Heart right ventricle (tissue), 16 donors: ENCODE data around the gene APCDD1. TPM values are rescaled to one million over a fixed set of nuclear protein-coding genes. Genes with fewer than 3 reads are reported as not detected.

ENCODE experiments used
- ATAC-seq, 8 donors: fragments of 200-7000 bp; cut with Tn5 transposase; one replicate each; pipeline ENCODE4 v1.9.1; 2020; ENCODE audit warnings: mild to moderate bottlenecking in 8 of 8, moderate library complexity in 8 of 8, moderate number of reproducible peaks in 1 of 8
- DNase-seq, 2 donors: peaks; one replicate each; pipeline ENCODE4 v3.0.0-alpha.2; 2020
- H3K27ac ChIP-seq, 10 donors: fragments of 200-600 bp; sonication (generic) in 2 of 10; one replicate each; pipeline versions ENCODE4 v1.5.0 to v1.8.0; 2020 to 2022; ENCODE audit warnings: mild to moderate bottlenecking in 3 of 10
- H3K27me3 ChIP-seq, 7 donors: fragments of 200-600 bp; one replicate each; pipeline ENCODE4 v1.8.0; 2021 to 2022; ENCODE audit warnings: mild to moderate bottlenecking in 2 of 7
- H3K36me3 ChIP-seq, 9 donors: fragments of 200-600 bp; sonication (generic) in 1 of 9; one replicate each; pipeline versions ENCODE4 v1.5.0 to v1.8.0; 2020 to 2022; ENCODE audit warnings: mild to moderate bottlenecking in 2 of 9
- H3K4me1 ChIP-seq, 9 donors: fragments of 200-600 bp; sonication (generic) in 1 of 9; one replicate each; pipeline versions ENCODE4 v1.5.0 to v1.8.0; 2020 to 2022; ENCODE audit warnings: mild to moderate bottlenecking in 4 of 9
- H3K4me3 ChIP-seq, 10 donors: fragments of 200-600 bp; sonication (generic) in 2 of 10; one replicate each; pipeline versions ENCODE4 v1.5.0 to v1.8.0; 2020 to 2022; ENCODE audit warnings: mild to moderate bottlenecking in 7 of 10, moderate library complexity in 2 of 10
- H3K9me3 ChIP-seq, 11 donors: fragments of 200-600 bp in 10 of 11; sonication (generic) in 2 of 11; one replicate each; pipeline versions ENCODE4 v1.5.0 to v1.8.0; 2013 to 2022; ENCODE audit warnings: mild to moderate bottlenecking in 2 of 11, control low read depth in 1 of 11, moderate library complexity in 1 of 11
- WGBS, 2 donors: extraction: QIAGEN DNeasy Blood & Tissue Kit; methylation state at CpG; one replicate each; pipeline ENCODE4 v1.1.7; 2013; ENCODE audit warnings: inconsistent platforms in 1 of 2; 5-methylcytosine and 5-hydroxymethylcytosine counted together
- intact Hi-C, 10 donors: fragments of 100-400 bp; cut with DNase I; formaldehyde crosslinking; loops; one replicate each; pipeline versions ENCODE4 v1.11.1 to v1.14.2; 2022
- polyA plus RNA-seq, 2 donors: library from polyadenylated mRNA; stranded (reverse); fragments of 200-250 nt; gene quantifications; one replicate each; pipeline ENCODE4 v1.2.3, GENCODE V29; 2013
- total RNA-seq, 10 donors: library from RNA; stranded (reverse); fragmentation: NEBNext Ultra II Directional in 3 of 10; extraction: Animal tissue kit (Norgen Biotek cat#: 25700) in 3 of 10; gene quantifications; one replicate each; pipeline versions ENCODE4 v1.2.1 to v1.2.4, GENCODE V29; 2021 to 2023
- TF ChIP-seq, protein P1 (sequence below), 9 donors: fragments of 200-600 bp; sonication (generic) in 2 of 9; IDR thresholded peaks; one replicate each; pipeline versions ENCODE4 v1.5.0 to v1.8.0; 2021 to 2022; ENCODE audit warnings: antibody characterized with exemption in 9 of 9, mild to moderate bottlenecking in 5 of 9, moderate library complexity in 1 of 9
- donor health status: Arrhythmogenic right ventricular cardiomyopathy.
- donor health status: ischemic (EF 13 %, LVEDD 7.1; RV severe dilation, severe dysfunction).
- donor health status: healthy with polysubstance abuse.
- donor health status: DM: no; HTN: yes; CAD: no.
- donor health status: DM: no; HTN: no; CAD: no.
- donor health status: ischemic (EF 25% LVEDD 6.9; RV normal size, moderate dysfunction).
- donor health status: ischemic (EF 25% LVEDD 5.7; RV mildly dilated, moderate dysfunction).
- donor health status: healthy.
- donor health status: DM: yes; HTN: yes; CAD: no.
- donor health status: Ischemic cardiomyopathy.
- donor health status: ischemic (EF 35%, LVEDD 5.7; RV mildly dilated, moderate dysfunction).
- donor health status: nonischemic (EF 11% LVEDD 7.7; RV severe dilation, severe dysfunction).
- donor health status: DM: yes; HTN: yes; CAD: no.
- donor health status: PGD.
- donor health status: ischemic (EF 29% LVEDD 5.4; RV normal size, mild dysfunction).
- donor health status: nonischemic (EF 23%, LVEDD 6.1; RV moderate dilation, normal function).

APCDD1 gene
- total and polyA plus RNA-seq, 12 donors, result 10.2 to 40.4 (median 18.3) TPM

DNA sequence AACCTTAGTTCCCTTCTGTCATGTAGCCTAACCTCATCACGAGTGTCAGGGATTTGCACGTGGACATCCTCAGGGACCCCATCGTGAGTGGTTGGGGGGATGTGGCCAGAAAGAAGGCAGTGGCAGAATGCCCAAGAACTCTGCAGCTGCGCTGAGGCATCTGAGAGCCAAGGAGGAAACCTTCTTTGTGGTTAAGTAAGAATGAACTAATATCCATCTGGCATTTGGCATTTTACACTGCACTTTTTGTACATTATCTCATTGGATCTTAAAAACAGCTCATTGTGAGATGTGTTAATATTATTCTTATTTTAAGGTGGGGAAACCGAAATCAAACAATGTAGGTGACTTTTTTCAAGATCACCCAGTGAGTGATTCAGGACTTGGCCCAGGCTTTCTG, 32.6 kb upstream of the APCDD1 start:
- Histone ChIP-seq H3K27me3 (no peaks in the 10 kb centered on the region), H3K4me3 (no peak overlapping the region), H3K4me1 (peaks cover 0 to 17% (median 11%) of the 10 kb centered on the region in 9 donors), H3K27ac (no peak overlapping the region), H3K9me3 (peaks cover 0 to 12% (median 0%) of the 10 kb centered on the region in 11 donors), H3K36me3 (no peaks in the 10 kb centered on the region)
- 42 to 60% methylated on average over 5 of the region's 5 CpGs for WGBS, 2 donors
- peak in 5 of 8 donors; percentile 21 to 64 (median 46) for ATAC-seq
- TF ChIP-seq, protein P1, sequence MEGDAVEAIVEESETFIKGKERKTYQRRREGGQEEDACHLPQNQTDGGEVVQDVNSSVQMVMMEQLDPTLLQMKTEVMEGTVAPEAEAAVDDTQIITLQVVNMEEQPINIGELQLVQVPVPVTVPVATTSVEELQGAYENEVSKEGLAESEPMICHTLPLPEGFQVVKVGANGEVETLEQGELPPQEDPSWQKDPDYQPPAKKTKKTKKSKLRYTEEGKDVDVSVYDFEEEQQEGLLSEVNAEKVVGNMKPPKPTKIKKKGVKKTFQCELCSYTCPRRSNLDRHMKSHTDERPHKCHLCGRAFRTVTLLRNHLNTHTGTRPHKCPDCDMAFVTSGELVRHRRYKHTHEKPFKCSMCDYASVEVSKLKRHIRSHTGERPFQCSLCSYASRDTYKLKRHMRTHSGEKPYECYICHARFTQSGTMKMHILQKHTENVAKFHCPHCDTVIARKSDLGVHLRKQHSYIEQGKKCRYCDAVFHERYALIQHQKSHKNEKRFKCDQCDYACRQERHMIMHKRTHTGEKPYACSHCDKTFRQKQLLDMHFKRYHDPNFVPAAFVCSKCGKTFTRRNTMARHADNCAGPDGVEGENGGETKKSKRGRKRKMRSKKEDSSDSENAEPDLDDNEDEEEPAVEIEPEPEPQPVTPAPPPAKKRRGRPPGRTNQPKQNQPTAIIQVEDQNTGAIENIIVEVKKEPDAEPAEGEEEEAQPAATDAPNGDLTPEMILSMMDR (IDR thresholded peaks at IDR 0.05), result no peak
- intact Hi-C loops, result no loop called here
- no peak for DNase-seq

- peaks cover 0 to 17% (median 11%) of the 10 kb centered on the region in 9 donors for H3K4me1 ChIP-seq
- no peak overlapping the region for H3K27ac ChIP-seq
- intact Hi-C loops, result no loop called here
- no peak overlapping the region for H3K4me3 ChIP-seq
- no peaks in the 10 kb centered on the region for H3K27me3 ChIP-seq
- TF ChIP-seq, protein P1 (IDR thresholded peaks at IDR 0.05), result no peak
- peaks cover 0 to 12% (median 0%) of the 10 kb centered on the region in 11 donors for H3K9me3 ChIP-seq
- 84 to 87% methylated on average over 6 of the region's 6 CpGs for WGBS, 2 donors
- DNase-seq (no peak), ATAC-seq (peak in 1 of 8 donors; percentile 11)
- no peaks in the 10 kb centered on the region for H3K36me3 ChIP-seq
Measured at GRCh38 chr18:10422731-10423130, 31.7 kb upstream of the APCDD1 start.

GRCh38 chr18:10424585-10425307, 29.7 kb upstream of the APCDD1 start:
- H3K27me3 ChIP-seq, result no peaks in the 10 kb centered on the region
- intact Hi-C loops, result no loop called here
- H3K4me1 ChIP-seq, result peaks cover 0 to 17% (median 11%) of the 10 kb centered on the region in 9 donors
- DNase-seq (peak; percentile 32 to 35), ATAC-seq (peak in 6 of 8 donors; percentile 50 to 83 (median 70))
- H3K36me3 ChIP-seq, result no peaks in the 10 kb centered on the region
- H3K4me3 ChIP-seq, result no peak overlapping the region
- H3K27ac ChIP-seq, result no peak overlapping the region
- 52 to 56% methylated on average over 7 of the region's 7 CpGs for WGBS, 2 donors
- TF ChIP-seq, protein P1 (IDR thresholded peaks at IDR 0.05), result no peak
- H3K9me3 ChIP-seq, result peaks cover 0 to 12% (median 0%) of the 10 kb centered on the region in 11 donors

- 44 to 80% methylated on average over 4 of the region's 4 CpGs for WGBS, 2 donors
- intact Hi-C loops, result no loop called here
- TF ChIP-seq, protein P1 (IDR thresholded peaks at IDR 0.05), result no peak
- ATAC-seq (peak in 1 of 8 donors; percentile 20), DNase-seq (no peak)
- Histone ChIP-seq H3K4me3 (no peak overlapping the region), H3K4me1 (peaks cover 0 to 5% (median 0%) of the 10 kb centered on the region in 9 donors), H3K27me3 (no peaks in the 10 kb centered on the region), H3K36me3 (no peaks in the 10 kb centered on the region), H3K9me3 (no peaks in the 10 kb centered on the region), H3K27ac (no peak overlapping the region)
Measured at GRCh38 chr18:10430677-10431076, 23.8 kb upstream of the APCDD1 start.
